ENCODE results near the gene SEPSECS.

Gene SEPSECS

GRCh38 chr4:25159837-25160713 lies at the start of gene SEPSECS:
Gene SEPSECS (minus strand): TSS chr4:25160449. CDS start chr4:25160369, 80 bp downstream.
- peak; percentile 98 for DNase-seq (ENCODE audit: low spot score)

GRCh38 chr4:25209702-25210101 lies 49.5 kb upstream of the SEPSECS start:
- DNase-seq (ENCODE audit: low spot score): no peak

GRCh38 chr4:25207997-25208396 lies 47.7 kb upstream of the SEPSECS start:
- no peak for DNase-seq (ENCODE audit: low spot score)

DNA sequence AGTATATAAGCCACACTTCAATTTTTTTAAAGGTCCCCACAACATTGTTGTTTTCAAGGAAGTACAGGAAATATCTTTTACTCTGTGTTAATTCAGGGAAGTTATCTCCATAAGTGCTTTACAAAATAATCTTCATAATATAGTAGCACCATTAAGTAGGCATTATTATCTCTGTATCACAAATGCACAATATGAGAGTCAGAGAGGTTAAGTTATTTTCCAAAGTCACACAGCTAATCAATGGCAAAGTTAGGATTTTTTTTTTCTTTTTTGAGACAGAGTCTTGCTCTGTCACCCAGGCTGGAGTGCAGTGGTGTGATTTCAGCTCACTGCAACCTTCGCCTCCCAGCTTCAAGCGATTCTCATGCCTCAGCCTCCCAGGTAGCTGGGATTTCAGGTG lies 38.5 kb upstream of the SEPSECS start:
- DNase-seq (ENCODE audit: low spot score): no peak

DNA sequence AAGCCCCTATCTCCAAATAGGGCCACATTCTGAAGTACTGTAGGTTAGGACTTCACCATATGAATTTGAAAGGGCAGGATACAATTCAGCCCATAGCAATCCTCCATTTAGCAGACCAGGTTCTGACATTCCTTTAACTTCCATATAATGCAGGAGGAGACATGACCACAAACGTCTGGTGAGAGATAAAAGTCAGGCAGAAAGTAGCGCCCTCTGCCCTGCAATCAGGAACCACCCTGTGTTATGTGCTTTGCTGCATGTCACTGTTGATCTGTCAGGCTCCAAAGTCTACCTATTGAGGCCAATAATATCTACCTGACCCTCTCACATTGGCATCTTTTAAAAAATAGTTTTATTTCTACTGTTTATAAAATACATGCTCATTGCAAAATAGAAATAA lies 30.2 kb upstream of the SEPSECS start:
- no peak for DNase-seq (ENCODE audit: low spot score)

- no peak for DNase-seq (ENCODE audit: low spot score)
These were observed 23.8 kb upstream of the SEPSECS start for GRCh38 chr4:25184056-25184455.

DNA sequence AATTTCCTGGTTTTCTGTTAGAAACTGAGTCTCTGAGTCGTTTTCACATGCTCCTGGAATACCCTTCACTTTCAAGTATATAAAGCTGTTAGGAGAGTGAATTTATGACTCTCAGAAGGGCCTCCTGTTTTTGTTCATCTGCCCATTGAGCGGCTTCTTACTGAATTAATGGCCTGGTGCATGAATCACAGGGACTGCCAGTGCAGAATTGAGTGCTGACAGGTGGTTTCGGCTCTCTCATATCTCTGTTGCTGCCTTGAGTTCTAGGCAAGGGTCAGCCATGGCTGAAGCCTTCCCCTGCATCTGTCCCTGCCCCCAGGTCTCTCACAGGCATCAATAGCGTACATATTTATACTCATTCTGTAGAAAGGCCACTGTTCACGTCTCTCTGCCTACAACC lies 22.7 kb upstream of the SEPSECS start:
- DNase-seq (ENCODE audit: low spot score): no peak

GRCh38 chr4:25180524-25181131 lies 20.4 kb upstream of the SEPSECS start:
- peak; percentile 23 for DNase-seq (ENCODE audit: low spot score)

DNA sequence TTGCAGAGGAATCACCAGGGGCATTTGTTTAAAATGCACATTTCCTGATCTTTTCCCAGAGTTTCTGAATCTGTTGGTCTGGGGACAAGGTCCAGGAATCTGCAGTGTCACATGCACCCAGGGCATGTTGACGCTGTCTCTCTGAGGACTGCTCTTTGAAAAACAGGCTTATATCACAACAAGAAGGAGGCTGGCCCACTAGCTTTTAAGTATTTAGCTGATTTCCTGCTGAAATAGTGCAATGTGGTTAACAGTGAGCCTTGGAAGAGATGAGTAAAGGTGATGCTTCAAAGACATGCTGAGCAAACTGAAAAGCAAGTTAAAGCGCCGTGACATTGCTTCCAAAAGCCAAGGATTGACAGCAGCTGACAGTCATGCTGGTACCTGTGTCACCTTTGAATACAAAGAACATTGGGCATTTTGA lies 18.6 kb upstream of the SEPSECS start:
- no peak for DNase-seq (ENCODE audit: low spot score)

DNA sequence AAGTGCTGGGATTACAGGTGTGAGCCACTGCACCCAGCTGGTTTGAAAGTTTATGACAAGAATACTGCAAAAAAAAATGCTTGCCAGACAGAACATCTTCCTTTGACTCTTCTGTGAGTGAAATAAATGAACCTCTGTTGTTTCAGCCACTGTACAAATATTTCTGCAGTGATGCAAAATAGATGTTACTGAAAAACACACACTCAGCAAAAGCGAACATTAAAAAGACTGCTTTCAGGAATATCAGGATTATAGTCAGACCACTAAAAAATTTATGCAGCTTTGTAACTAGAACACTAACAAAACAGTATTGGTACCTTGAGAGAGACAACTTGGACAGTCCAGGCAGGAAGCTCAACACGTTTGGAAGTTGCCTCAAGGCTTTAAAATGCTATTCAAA lies 16.9 kb upstream of the SEPSECS start:
- DNase-seq (ENCODE audit: low spot score): no peak

DNA sequence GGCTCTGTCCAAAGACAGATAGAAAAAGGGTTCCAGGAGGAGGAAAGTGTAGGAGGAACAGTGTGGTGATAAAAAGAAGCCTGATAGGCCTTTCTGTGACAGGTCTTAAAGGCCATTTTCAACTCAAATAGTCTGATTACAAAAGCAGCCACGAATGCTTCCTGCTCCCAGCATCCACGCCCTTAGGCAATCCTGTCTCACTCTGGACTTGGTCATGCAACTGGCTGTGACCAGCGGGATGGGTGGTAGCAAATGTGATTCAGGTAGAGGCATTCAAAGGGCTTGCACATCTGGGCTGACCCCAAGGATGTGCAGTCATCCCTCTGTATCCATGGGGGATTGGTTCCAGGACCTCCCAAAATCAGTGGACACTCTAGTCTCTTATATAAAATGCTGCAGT lies 14.4 kb upstream of the SEPSECS start:
- no peak for DNase-seq (ENCODE audit: low spot score)

DNA sequence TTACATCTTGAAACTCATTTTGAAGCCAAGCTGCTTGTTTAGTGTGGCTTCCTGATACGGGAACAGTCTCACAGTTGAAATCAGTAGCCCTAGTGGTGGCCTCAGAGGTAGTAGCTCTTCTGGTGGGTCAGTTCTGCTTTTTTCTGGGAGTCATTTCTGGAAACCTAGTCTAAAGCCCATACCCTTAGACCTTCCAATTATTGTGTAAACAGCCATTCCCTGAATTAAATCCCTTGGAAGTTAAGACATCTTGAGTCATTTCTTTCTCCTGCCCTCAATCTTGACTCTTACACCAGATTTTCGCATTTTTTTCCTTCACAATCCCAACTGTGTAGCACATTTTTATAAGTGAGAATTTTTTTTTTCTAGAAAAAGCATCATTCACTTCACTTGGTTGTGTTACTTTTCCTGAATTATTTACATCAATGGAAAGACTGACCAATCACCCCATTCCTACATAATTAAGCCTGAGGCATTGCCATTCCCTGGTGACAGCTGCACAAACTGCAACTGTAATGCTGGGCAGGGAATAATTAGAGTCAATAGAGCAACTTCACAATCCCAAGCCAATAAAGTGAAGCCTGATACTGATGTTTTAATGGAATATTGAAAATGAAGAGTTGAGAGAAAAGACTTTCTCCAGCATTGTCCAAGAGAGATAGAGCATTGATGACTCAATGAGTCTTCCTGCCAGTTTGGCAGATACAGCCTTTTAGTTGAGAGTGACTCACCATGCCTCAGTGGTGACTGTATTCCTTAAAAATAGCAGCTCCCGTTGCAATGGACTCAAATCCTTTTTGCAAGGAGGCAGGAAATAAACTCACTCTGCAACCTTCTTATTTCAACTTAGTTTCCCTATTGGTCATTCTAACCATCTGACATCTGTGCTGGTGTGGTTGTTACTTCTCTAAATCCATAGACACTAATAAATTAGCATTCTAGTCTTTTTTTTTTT lies 13.0 kb upstream of the SEPSECS start:
- DNase-seq (ENCODE audit: low spot score): peak; percentile 97

- DNase-seq (ENCODE audit: low spot score): no peak
These were observed 11.1 kb upstream of the SEPSECS start for GRCh38 chr4:25171201-25171865.

GRCh38 chr4:25169446-25169845 lies 9.2 kb upstream of the SEPSECS start:
- no peak for DNase-seq (ENCODE audit: low spot score)

GRCh38 chr4:25165916-25166315 lies 5.7 kb upstream of the SEPSECS start:
- no peak for DNase-seq (ENCODE audit: low spot score)

DNA sequence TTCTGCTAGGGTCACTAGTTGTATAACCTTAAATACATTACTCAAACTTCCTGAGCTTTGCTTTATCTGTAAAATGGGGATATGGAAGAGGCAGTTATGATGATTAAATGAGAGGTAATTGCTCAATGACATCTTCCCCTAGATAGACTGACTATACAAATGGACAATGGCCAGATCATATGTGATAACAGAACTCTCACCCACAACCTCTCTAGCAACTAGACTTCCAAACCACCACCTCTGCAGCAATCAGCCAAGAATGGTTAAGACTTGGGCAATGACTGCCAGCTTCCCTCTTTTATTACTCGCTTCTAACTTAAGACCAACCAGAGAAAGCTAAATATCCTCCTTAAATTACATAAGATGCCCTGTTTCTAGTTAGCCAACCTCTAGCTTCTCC lies 2.9 kb upstream of the SEPSECS start:
- DNase-seq (ENCODE audit: low spot score): no peak

DNA sequence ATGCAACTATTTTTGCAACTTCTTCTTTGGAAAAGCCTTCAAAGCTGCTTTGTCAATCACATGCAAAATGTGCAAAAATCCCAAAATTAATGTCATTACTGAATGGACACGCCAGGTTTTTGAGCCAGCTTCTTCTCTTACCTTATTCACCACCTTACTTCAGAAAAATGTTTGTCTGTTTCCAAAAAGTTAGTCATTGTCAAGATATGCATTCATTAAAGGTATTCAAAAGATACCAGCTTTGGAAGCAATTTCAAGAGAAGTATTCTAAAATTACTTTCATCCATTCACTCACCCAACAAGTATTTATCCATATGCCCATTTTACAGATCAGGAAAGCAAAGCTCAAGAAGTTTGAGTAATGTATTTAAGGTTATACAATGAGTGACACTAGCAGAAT lies 2.3 kb upstream of the SEPSECS start:
- no peak for DNase-seq (ENCODE audit: low spot score)

- no peak for DNase-seq (ENCODE audit: low spot score)
These were observed 1.3 kb upstream of the SEPSECS start for GRCh38 chr4:25161593-25161950.

- DNase-seq (ENCODE audit: low spot score): peak; percentile 8
These were observed 704 bp upstream of the SEPSECS start for GRCh38 chr4:25160714-25161592.

DNA sequence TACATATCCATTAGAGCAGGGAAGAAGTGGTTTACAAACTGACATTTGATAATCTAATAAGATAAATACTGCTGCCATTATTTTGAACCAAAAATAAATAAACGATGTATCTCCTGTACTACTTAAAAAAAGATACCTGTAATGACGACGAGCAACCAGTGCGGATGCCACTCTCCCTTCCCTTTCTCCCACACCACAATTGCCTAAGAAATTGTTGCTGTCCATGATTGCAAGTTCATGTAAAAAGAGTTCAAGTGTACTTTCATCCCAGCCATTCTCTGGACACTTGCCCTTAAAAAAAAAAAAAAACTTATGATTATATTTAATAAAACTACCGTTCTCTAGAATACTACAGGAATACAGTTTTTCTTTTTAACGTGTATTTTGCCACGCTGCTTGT lies 1.4 kb downstream of the SEPSECS start:
- no peak for DNase-seq (ENCODE audit: low spot score)

DNA sequence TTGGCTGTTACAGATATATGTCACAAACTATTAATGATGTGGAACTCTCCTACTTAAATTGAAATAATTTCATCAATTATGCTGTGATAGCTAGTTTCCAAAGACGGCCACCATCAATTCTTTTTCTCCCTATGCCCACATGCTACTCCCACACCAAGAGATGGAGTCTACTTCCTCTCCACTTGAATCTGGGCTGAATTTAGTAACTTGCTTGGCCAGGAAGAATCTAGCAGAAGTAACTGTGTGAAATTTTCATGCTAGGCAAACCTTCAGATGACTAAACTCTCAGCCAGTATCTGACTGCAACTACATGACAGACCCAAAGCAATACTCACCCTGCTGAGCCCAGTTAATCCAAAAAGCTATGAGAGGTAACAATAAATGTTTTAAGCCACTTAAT lies 3.2 kb downstream of the SEPSECS start:
- no peak for DNase-seq (ENCODE audit: low spot score)

All from kidney capillary endothelial cell (primary cell).